NCI-H510A (cell line): ENCODE measurements around the gene ZNF512B.
"Not testable (repeated sequence)": the region's sequence is repeated elsewhere in the genome, so short reads cannot be mapped to it uniquely, and the experiment has no call there.

Experiments used
- DNase-seq: peaks from one replicate; lab custom pipeline; 2025; lab: John Stamatoyannopoulos, UW

ZNF512B gene

DNA sequence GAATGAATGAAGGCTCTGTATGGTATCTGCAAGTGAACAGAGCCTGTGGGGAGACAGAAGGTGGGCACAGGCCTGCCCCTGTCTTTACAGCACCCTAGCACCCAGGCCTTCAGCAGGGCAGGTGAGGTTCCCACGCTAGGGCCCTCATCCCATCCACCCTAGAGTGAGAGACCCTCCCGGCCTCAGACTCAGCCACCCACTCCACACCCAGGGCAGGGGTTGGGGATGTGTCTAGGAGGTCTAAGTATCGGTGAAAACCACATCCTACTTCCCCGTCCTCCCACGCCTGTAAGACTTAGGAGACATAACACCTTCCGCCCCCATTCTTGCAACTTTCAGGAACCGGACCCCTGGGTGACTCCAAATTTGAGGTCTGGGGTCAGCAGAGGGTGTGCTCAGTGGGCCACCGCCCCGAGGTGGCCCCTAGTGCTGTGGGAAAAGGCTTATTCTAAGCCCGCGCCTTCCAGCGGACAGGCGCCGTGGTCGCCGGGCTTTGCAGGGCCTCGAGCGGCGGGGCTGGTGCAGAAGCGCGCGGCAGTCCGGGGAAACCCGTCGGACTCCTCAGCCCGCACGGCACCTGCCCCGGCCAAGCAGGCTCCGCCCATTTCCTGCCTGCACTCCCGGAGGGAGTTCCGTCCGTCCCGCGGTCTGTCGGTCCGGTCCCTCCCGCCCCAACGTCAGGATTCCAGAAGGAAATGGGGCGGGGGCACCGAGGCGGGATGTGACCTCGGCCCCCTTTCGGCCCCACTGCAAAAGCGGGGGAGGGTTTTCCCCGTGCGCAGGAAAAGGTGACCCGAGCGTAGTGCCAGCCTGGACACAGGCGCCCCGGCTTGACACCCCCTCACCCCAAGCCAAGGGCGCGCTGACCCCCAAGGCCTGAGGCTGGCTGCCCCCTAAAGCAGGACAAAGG is 8.8 kb upstream of the ZNF512B start:
- peak; percentile 86 for DNase-seq

DNA sequence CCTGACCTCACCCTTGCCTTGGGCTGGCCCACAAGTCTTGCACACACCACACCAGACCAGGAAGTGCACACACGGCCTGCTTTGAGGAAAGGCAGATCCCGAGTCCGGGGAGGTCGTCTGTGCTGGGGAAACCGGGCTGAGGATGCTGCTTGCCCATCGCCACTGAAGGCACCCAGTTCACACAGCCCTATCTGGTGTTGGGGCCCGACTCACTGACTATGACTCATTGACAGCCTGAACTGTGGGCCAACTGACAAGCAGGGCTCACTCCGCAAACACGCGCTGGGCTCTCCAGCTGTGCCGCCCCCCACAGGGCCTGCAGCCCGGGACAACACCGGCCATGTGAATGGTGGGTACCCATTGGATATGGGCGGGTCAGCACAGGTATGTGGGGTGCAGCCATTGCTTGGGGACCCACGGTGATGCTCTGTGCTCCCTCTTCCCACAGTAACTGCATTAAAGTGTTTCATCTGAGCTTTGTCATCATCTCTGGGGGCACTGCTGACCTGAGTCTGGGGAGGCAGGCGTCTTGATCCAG is 8.1 kb upstream of the ZNF512B start:
- no peak for DNase-seq

DNA sequence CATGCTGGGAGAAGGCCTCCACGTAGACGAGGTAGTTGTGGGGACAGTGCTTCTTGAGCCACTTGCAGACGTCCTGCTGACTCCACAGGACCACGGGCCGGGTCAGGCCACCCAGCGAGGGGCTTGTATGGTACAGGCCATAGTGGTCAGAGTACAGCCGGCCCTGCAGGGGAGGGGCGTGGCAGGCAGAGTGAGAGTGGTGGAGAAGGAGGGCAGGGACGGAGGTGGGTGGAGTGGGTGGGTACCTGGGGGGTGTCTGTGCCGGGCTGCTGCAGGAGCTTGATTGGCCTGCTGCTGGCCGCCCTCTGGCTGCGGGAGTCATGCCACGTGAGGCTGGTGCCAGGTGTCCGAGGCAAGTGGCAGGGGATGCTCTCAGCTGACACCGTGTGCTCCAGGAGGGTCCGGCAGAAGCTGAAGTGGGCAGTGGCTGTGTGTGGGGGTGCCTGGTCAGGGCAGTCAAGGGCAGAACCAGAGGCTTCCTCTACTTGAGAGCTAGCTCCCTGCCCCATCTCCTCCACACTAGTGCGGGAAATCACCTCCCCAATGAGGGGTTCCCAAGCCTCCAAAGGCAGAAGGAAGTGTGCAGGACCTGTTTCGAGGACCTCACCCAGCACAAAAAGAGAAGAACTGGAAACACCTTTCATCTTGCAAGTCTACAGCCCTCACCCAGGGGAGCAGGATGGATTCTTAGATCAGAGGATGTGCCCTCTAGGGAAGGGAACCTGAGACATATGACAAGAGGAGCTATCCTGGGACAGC is 7.4 kb upstream of the ZNF512B start:
- DNase-seq = no peak

DNA sequence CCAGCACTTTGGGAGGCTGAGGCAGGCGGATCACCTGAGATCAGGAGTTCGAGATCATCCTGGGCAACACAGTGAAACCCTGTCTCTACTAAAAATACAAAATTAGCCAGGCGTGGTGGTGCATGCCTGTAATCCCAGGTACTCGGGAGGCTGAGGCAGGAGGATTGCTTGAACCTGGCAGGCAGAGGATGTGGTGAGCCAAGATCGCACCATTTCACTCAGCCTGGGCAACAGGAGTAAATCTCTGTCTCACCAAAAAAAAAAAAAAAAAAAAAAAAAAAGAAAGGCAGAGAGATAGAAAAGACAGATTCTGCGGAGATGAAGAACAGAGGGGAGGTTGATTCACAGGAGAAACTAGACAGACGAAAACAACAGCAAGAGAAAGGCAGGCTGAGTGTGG is 6.8 kb upstream of the ZNF512B start:
- not testable (repeated sequence) for DNase-seq

DNA sequence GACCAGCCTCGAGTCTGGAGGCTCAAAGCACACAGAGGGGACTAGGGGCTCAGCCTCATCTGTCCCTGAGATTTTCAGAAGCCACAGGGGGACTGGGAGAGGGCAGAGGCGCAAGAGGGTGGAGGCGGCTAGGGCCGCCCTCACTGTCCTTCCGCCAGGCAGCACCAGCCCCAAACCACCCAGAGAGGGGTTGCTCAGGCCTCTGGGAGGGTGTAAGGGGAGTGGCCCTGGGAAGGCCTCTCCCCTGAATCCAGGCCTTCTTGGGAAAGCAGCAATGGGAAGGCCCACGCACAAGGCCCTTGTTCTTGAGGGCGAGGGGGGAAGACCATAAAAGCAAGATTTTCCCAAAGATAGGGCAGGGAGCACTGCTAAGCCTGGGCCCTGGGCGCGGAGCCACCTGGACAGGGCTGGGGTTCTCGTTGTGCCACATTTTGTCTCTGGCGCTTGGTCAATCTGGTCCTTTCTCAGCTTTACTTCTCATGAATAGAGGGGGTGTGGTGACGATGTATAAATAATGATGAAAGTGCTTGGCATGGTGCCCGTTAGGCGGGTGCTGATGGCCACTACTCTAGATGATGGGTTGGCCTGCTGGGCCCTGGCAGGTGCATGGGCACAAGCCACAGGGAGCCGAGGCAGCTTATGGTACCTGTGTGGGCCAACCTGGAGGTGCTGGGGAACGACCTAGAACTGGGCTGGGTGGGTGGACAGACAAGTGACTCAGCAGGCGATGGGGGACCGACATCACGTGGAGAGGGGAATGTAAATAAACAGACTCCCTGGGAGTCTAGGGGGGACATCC is 4.9 kb upstream of the ZNF512B start:
- DNase-seq = peak; percentile 93

DNA sequence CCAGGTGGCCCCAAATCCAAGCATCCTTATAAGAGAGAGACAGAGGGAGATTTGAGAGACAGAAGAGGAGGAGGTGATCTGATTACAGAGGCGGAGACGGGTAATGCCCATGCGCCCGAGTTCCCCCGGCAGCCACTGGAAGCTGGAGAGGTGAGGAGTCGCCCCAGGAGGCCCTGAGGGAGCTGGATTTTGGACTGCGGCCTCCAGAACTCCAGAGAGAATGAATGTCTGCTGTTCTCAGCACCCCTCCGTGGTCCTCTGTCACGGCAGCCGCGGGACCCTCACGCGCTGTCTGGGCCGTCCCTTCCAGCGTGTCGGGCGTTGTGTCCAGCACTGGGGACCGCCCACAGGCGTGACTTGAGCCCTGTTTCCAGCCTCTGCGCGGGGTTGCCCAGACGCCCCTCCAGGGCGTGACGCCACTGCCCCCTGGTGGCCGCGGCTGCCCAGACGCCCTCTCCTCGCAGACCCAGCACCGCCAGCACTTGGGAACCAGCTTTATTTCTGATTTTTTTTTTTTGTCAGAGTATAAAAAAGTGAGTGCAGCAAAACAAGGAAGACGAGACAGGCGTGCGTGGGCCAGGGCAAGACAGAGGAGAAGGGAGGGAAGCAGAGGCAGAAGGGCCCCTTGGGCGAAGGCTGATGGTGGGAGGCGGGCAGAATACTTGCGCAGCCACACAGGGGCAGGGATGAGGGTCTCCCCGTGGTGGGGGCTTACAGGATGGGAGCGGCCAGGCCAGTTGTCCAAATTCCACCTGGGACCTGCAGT is 4.1 kb upstream of the ZNF512B start:
- peak; percentile 71 for DNase-seq

DNA sequence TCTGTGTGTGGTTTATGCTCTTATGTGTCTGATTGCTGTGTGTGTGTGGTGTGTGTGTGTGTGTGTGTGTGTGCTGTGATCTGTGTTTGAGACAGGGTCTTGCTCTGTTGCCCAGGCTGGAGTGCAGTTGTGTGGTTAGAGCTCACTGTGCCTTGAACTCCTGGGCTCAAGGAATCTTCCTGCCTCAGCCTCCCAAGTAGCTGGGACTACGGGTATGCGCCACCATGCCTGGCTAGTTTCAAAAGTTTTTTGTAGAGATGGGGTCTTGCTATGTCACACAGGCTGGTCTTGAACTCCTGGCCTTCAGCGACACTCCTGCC is 3.4 kb upstream of the ZNF512B start:
- no peak for DNase-seq

DNA sequence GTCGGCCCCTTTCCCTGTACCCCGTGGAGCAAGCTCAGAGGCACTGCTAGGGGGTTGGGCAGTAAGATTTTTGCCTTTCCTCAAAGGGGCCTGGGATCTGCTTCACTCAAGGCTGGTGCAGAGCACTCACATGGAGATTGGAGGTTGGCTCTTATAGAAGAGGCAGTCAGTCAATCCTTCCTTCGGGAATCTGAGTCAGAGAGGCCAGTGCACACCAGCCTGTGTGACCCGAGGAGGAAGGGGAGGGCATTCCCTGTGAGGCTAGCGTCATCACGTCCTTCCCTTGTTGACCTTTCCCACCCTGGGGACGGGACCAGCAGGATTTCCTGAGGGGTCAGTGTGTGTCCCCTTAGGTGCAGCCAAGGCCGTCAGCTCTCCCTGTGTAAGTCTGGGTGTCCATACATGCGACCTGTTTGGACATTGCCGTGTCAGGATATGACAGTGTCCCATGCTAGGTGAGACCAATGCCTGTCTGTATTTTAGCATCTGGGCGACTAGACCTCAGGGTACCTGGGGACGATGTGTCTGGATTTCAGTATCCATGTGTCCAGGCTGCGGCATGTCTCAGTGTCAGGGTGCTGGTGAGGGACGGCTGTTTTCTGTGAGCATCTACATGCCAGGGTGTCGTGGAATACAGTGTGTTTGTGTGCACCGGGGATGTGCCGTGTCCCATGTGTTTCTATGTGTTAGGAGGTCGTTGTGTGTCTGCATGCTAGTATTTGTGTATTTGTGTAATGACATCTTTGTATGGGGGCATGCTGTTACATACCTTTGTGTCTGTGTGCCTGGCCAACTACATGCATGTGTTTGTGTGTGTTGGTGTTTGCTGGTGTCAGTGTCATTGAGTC is 2.8 kb upstream of the ZNF512B start:
- no peak for DNase-seq

DNA sequence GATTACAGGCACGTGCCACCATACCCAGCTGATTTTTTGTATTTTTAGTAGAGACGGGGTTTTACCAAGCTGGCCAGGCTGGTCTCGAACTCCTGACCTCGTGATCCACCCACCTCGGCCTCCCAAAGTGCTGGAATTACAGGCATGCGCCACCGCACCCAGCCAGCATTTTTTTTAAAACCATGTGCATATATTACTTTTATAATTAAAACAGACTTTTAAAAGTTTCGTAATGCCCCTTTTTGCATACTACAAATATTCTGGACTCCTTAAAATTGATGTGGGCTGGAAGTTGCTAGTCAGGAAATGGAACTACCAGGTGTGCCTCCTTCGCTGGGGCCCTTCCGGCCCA is 2.2 kb upstream of the ZNF512B start:
- DNase-seq = not testable (repeated sequence)

DNA sequence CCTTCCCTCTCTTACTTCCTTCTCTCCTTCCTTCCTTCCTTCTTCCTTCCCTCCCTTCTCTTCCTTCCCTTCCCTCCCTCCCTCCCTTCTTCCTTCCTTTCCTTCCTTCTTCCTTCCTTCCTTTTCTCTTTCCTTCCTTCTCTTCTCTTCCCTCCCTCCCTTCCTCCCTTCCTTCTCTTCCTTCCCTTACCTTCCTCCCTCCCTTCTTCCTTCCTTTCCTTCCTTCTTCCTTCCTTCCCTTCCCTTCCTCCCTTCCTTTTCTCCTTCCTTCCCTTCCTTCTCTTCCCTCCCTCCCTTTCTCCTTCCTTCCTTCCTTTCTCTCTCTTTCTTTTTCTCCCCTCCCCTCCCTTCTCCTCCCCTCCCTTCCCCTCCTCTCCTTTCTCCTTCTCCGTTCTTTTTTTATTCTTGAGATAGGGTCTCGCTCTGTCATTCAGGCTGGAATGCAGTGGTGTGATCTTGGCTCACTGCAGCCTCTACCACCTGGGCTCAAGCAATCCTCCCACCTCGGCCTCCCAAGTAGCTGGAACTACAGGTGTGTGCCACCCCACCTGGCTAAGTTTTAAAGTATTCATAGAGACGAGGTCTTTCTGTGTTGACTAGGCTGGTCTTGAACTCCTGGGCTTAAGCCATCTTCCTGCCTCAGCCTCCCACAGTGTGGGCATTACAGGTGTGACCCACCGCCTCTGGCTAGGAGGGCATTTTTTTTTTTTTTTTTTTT is 1.1 kb upstream of the ZNF512B start:
- no peak for DNase-seq

DNA sequence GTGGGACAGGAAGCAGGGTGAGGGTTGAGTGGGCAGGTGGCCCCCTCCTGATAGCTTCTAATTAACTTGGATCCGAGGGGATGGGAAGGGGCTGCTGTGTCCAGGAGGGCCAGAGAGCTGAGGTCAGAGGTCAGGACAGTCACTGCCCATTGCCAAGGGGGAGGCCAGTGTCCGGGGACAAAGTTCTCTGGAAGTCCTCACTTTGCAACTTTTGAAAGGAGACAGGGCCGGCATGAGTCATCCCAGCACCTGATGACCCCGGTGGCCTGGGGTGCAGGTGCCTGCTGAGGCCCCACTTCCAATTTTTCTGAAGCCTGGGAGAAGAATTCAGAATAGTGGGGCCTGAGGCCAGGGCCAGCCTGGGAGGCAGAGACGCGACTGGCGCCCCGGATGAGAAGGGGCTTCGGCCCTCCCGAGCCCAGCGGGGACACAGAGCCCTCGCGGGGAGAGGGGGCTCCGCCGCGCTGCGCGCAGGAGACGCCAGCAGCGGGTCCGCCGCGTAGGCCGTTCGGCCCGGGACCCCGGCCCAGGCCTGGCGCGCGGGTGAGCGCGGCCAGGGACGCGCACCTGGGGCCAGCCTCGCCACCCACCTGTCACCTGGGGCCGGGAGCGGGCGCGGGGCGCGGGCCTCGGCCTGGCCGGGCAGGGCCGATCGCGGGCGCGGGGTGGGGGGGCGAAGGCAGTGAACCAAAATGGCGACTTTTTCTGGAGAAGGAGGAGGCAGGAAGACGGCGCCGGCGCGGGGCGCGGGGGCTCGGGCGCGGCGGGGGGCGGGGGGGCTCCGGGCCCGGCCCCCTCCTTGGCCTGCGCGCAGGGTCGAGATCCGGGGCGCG is 586 bp downstream of the ZNF512B start:
- DNase-seq = no peak

DNA sequence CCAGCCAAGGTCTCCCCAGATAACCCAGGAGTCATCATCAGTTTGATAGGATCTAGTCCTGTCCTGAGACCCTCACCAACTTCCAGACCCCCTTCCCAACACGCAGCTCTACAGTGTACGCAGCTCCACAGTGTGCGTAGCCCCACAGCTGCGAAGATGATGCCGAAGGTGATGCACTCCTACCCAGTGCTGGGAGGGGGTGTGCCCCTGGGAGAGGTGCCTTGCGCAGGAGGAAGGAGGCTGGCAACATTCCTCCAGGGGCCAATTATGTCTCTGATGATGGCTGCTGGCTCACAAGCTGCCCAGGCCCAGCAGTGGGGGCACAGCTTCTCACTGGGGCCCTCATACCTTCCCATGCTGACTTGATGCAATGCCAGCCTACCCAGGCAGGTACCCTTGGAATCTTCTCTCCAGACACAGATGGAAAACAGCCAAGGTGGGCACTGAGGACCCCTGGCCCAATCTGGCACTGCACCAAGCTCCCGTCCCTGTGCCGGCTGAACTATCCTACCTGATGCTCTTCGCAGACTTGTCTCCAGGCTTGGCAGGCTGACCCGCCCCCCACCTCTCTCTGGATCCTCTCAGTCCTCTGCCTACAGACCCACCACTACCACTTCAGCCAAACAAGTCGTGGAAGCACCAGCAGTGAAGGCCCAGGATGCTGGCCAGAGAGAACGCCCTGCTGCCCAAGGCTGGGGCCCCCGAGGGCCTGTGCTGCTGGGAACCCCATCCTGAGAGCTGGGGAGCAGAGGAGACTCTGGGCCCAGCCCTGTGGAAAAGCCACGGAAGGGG is 1.4 kb downstream of the ZNF512B start:
- no peak for DNase-seq

DNA sequence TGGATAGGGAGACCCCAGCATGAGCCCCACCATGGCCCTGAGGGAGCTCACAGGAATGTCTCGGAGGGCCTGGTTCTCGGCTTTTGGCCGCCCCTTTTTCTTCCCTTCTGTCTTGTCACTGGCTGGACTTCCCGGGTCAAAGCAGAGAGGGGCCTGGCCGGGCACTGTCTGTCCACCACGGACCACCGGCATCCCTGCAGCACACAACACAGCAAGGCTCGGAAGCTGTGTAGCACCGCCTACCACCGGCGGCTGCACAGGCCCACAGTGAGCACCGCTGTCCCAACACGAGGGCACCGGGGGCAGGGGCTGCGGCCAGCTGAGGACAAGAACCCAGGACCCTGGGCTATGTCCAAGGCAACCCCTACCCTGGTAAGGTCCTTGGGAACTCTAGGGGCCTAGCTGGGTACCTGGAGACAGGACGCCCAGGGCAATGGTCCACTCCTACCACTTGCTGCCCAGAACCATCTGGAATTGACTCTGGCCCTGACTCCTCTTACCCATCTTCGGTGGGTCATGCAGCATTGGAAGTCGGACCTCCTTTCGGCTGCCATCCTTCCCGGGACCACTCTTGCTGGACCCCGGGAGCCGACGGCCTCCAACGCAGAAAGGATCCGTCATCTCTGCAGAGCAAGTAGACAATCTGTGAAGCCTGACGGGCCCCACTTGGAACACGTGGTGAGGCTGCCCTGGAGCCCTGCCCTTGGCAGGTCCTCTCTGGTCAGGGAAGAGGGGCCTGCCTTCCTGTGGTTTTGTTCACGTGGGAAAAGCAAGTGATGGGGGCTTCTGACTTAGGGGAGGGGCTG is 2.2 kb downstream of the ZNF512B start:
- no peak for DNase-seq

DNA sequence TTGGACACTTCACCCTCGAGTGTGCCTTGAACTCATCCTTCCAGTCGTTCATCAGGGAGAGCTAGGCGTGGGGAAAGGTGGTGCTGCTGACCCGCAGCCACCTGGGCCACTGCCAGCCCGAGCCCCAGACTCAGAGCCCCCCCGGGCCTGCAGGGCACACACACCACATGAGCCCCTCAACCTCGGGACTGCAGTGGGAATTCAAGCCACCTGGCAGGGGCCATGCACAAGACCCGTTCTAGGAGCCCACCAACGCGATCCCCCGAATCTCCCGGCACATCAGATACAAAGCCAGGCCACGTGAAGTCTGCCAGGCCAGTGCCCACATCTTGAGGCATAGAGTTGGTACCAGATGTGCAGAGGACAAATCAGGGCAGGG is 2.8 kb downstream of the ZNF512B start:
- no peak for DNase-seq

DNA sequence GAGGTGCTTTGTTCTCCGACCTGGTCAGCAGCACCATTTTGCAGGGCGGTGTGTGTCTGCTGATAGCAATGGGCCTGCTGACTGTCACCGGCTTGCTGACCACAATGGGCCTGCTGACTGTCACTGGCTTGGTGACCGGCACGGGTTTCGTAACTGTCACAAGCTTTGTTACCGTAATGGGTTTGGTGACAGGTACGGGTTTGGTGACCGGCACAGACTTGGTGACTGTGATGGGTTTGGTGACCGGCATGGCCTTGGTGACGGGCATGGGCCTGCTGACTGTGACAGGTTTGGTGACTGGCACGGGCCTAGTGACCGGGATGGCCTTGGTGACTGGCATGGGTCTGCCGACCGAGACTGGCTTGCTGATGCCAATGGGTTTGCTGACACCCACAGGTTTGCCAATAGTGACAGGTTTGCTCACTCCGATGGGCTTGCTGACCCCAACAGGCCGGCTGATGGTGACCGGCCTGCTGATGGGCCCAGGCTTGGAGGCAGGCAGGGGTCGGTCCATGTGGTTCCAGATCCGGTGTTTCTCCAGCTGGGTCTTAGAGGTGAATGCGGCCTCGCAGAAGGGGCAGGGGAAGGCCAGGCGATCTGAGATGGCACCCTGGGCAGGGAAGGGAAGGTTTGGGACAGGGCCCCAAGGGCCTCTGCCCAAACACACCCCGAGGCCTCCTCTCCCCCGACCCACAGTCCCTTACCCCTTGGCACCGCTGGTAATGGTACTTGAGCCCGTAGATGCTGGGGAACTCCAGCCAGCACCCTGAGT is 3.4 kb downstream of the ZNF512B start:
- DNase-seq = no peak

DNA sequence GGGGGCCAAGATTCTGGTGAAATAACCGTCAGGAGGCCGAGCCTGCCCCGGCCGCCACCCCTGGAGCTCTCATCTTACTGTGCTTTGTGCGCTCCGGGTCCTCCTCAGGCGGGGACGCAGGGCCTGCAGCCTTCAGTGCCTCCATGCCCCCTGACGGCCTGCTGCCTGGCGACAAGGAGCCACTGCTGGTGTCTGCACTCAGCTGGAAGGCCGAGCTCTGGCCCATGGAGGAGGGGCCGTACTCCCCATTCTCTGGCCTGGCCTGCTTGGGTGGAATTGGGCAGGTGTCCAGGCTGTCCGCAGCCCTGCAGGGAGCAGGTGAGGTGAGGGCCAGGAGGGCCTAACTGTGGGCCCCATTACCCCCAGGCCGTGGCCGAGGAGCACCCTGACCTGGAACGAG is 5.3 kb downstream of the ZNF512B start:
- DNase-seq = no peak
